GM13977 (cell line): ENCODE measurements around the gene MAPK11.

Source experiments
- DNase-seq: peaks from one replicate; pipeline ENCODE4 v3.0.0; 2012; ENCODE audit warnings: low spot score
- CTCF ChIP-seq: IDR thresholded peaks from 2 replicates; pipeline ENCODE4 v1.5.1; 2012; ENCODE audit warnings: mild to moderate bottlenecking, control low read depth; ENCODE audit not compliant: insufficient read depth; ENCODE audit errors: extremely low read depth, missing control alignments
- in situ Hi-C: fragments of 300-500 bp; cut with MboI; formaldehyde crosslinking; loops from one replicate; pipeline ENCODE4 v1.12.0; 2022; ENCODE audit warnings: low sequenced_read_pairs, low pct_unique_long_range_greater_than_20kb, mixed read lengths, inconsistent platforms; ENCODE audit not compliant: unreplicated experiment

MAPK11 gene

GRCh38 chr22:50300620-50301257 lies 30.6 kb upstream of the MAPK11 start:
- no peak for TF ChIP-seq CTCF
- in situ Hi-C loops = no loop called here
- no peak for DNase-seq

GRCh38 chr22:50299785-50300619 lies 29.8 kb upstream of the MAPK11 start:
- no peak for DNase-seq
- in situ Hi-C loops = no loop called here
- TF ChIP-seq CTCF = no peak

GRCh38 chr22:50298937-50299784 lies 29.0 kb upstream of the MAPK11 start:
- DNase-seq = no peak
- no peak for TF ChIP-seq CTCF
- in situ Hi-C loops = no loop called here

- no peak for TF ChIP-seq CTCF
- no peak for DNase-seq
- in situ Hi-C loops = no loop called here
Observed at GRCh38 chr22:50298266-50298637, 28.1 kb upstream of the MAPK11 start.

- DNase-seq = no peak
- in situ Hi-C loops = no loop called here
- no peak for TF ChIP-seq CTCF
Observed at GRCh38 chr22:50297510-50298265, 27.5 kb upstream of the MAPK11 start.
